ENCODE results near the gene ZNRF3. TPM values are rescaled to one million over a fixed set of nuclear protein-coding genes. Genes with fewer than 3 reads are reported as not detected.

The ZNRF3 gene
- total and polyA plus RNA-seq, 12 donors, result 1.8 to 7.7 (median 6.2) TPM

- DNase-seq (no peak), ATAC-seq (no peak)
- Histone ChIP-seq H3K27ac (no peak overlapping the region), H3K27me3 (peaks cover 0 to 25% (median 0%) of the 10 kb centered on the region in 7 donors), H3K4me1 (peaks cover 0 to 21% (median 10%) of the 10 kb centered on the region in 9 donors), H3K4me3 (no peak overlapping the region), H3K36me3 (no peaks in the 10 kb centered on the region), H3K9me3 (no peaks in the 10 kb centered on the region)
- no peak for TF ChIP-seq CTCF (IDR thresholded peaks at IDR 0.05)
- intact Hi-C loops (cut with DNase I), result loop anchor here in 2 of 10 donors (10.0 kb wide), 1 partner anchor 102 kb away; no protein-coding TSS in a partner anchor
- 90 to 96% methylated on average over 1 of the region's 1 CpG for WGBS, 2 donors
Measured at GRCh38 chr22:28956506-28956905, 73.1 kb downstream of the ZNRF3 start.

DNA sequence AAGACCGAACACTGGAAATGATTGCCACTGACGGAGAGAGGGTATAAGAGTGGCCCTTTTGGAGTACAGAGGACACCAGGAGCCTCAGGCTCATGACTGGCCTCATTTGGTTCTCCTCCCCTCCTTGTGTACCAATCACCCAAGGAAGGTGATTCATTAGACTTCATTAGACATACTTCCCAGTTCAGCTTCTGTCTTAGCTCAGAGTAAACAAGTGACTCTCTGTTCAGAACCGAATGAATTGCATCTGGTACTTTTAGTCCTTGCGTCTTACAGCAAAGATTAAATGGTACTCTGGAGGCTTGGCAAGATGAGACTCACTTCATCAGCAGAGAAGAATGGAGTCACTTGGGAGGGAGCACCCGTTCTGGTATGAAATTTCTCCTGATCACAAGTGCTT, 75.2 kb downstream of the ZNRF3 start:
- Histone ChIP-seq H3K4me1 (peaks cover 0 to 21% (median 0%) of the 10 kb centered on the region in 9 donors), H3K9me3 (no peaks in the 10 kb centered on the region), H3K27me3 (peaks cover 0 to 25% (median 0%) of the 10 kb centered on the region in 7 donors), H3K36me3 (no peaks in the 10 kb centered on the region), H3K4me3 (no peak overlapping the region), H3K27ac (no peak overlapping the region)
- DNase-seq (no peak), ATAC-seq (peak in 3 of 8 donors; percentile 34 to 87 (median 65))
- WGBS, 2 donors, result 72 to 81% methylated on average over 5 of the region's 5 CpGs
- intact Hi-C loops (cut with DNase I), result loop anchor here in 2 of 10 donors (10.0 kb wide), 1 partner anchor 104 kb away; no protein-coding TSS in a partner anchor
- no peak for TF ChIP-seq CTCF (IDR thresholded peaks at IDR 0.05)

- no peaks in the 10 kb centered on the region for H3K36me3 ChIP-seq
- no peak overlapping the region for H3K27ac ChIP-seq
- H3K4me3 ChIP-seq, result no peak overlapping the region
- peaks cover 0 to 18% (median 0%) of the 10 kb centered on the region in 7 donors for H3K27me3 ChIP-seq
- no peak for TF ChIP-seq CTCF (IDR thresholded peaks at IDR 0.05)
- H3K4me1 ChIP-seq, result peaks cover 0 to 4% (median 0%) of the 10 kb centered on the region in 9 donors
- intact Hi-C loops (cut with DNase I), result no loop called here
- ATAC-seq (no peak), DNase-seq (no peak)
- 97 to 99% methylated on average over 3 of the region's 3 CpGs for WGBS, 2 donors
- H3K9me3 ChIP-seq, result no peaks in the 10 kb centered on the region
Measured at GRCh38 chr22:28962042-28962554, 78.7 kb downstream of the ZNRF3 start.

DNA sequence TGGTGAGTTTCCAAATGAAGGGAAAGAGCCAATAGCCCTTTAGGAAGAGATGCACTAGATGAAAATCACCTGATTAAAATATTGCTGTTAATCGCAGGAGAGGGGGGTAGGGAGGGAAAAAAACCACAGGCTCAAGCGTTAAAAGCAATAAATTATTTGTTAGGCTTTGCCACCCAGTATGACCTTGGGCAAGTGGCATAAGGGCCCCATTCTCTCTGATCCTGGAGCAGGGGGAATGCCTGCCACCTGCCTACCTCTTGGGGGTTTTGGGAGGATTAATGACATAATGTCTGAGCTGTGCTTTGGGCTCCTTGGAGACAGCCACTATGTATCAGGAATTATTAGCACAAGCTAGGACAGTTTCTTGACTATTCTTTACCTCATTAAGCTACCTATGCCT, 80.0 kb downstream of the ZNRF3 start:
- 90 to 95% methylated on average over 2 of the region's 2 CpGs for WGBS, 2 donors
- no peak for TF ChIP-seq CTCF (IDR thresholded peaks at IDR 0.05)
- Histone ChIP-seq H3K36me3 (no peaks in the 10 kb centered on the region), H3K27me3 (peaks cover 0 to 15% (median 0%) of the 10 kb centered on the region in 7 donors), H3K4me1 (peaks cover 0 to 2% (median 0%) of the 10 kb centered on the region in 9 donors), H3K4me3 (no peak overlapping the region), H3K27ac (no peak overlapping the region), H3K9me3 (no peaks in the 10 kb centered on the region)
- no peak for ATAC-seq
- intact Hi-C loops (cut with DNase I), result no loop called here
- DNase-seq, result no peak
